Neural progenitor cell (in vitro differentiated cells): ENCODE measurements around the gene NTM. TPM values are rescaled to one million over a fixed set of nuclear protein-coding genes. Genes with fewer than 3 reads are reported as not detected.

Experiments used
- DNase-seq: peaks from one replicate; pipeline ENCODE4 v3.0.0-alpha.2; 2016; ENCODE audit warnings: low spot score
- H2AFZ ChIP-seq: fragments of 200-600 bp; sonication (generic); replicated peaks from 2 replicates; pipeline ENCODE4 v1.6.1; 2016; ENCODE audit warnings: antibody characterized with exemption
- H3F3A ChIP-seq: fragments of 200-600 bp; sonication (generic); 2 replicates; pipeline ENCODE4 v1.6.1; 2016; ENCODE audit warnings: antibody characterized with exemption, low read depth
- H3K27ac ChIP-seq: fragments of 200-600 bp; sonication (generic); 2 replicates; pipeline ENCODE4 v1.5.1; 2016; ENCODE audit warnings: mild to moderate bottlenecking
- H3K27me3 ChIP-seq: fragments of 200-600 bp; sonication (generic); 2 replicates; pipeline ENCODE4 v1.6.1; 2016; ENCODE audit warnings: mild to moderate bottlenecking, moderate library complexity
- H3K36me3 ChIP-seq: fragments of 200-600 bp; sonication (generic); 2 replicates; pipeline ENCODE4 v1.5.1; 2016
- H3K4me1 ChIP-seq: fragments of 200-600 bp; sonication (generic); 2 replicates; pipeline ENCODE4 v1.6.1; 2016; ENCODE audit warnings: mixed run types
- H3K4me2 ChIP-seq: fragments of 200-600 bp; sonication (generic); 2 replicates; pipeline ENCODE4 v1.6.1; 2016
- H3K4me3 ChIP-seq: fragments of 200-600 bp; sonication (generic); 2 replicates; pipeline ENCODE4 v1.5.1; 2016
- H3K79me2 ChIP-seq: fragments of 200-600 bp; sonication (generic); 2 replicates; pipeline ENCODE4 v1.6.1; 2016; ENCODE audit warnings: low read depth
- H3K9ac ChIP-seq: fragments of 200-600 bp; sonication (generic); 2 replicates; pipeline ENCODE4 v1.6.1; 2016
- H3K9me3 ChIP-seq: fragments of 200-600 bp; sonication (generic); 2 replicates; pipeline ENCODE4 v1.5.1; 2016; ENCODE audit warnings: low read depth
- H4K20me1 ChIP-seq: fragments of 200-600 bp; sonication (generic); 2 replicates; pipeline ENCODE4 v1.6.1; 2016; ENCODE audit warnings: low read depth
- H3K27ac Mint-ChIP-seq: 3 replicates; pipeline ENCODE4 v1.8.0; 2021; ENCODE audit warnings: mixed read lengths
- H3K27me3 Mint-ChIP-seq: 2 replicates; pipeline ENCODE4 v1.8.0; 2022; ENCODE audit warnings: low read depth, mild to moderate bottlenecking, inconsistent platforms, moderate library complexity, mixed read lengths; ENCODE audit not compliant: insufficient read depth
- H3K36me3 Mint-ChIP-seq: 3 replicates; pipeline ENCODE4 v1.8.0; 2021; ENCODE audit warnings: mixed read lengths
- H3K4me1 Mint-ChIP-seq: 3 replicates; pipeline ENCODE4 v1.8.0; 2021; ENCODE audit warnings: mixed read lengths
- H3K4me3 Mint-ChIP-seq: 3 replicates; pipeline ENCODE4 v1.8.0; 2021; ENCODE audit warnings: mild to moderate bottlenecking, moderate library complexity, mixed read lengths
- H3K9me3 Mint-ChIP-seq: 3 replicates; pipeline ENCODE4 v1.8.0; 2020; ENCODE audit warnings: mixed read lengths
- EZH2 ChIP-seq: fragments of 200-600 bp; sonication (generic); IDR thresholded peaks from 2 replicates; pipeline ENCODE4 v1.6.1; 2017; ENCODE audit warnings: antibody characterized with exemption, mild to moderate bottlenecking, moderate library complexity
- EZH2phosphoT487 ChIP-seq: fragments of 200-600 bp; sonication (generic); IDR thresholded peaks from 2 replicates; pipeline ENCODE4 v1.6.1; 2017; ENCODE audit warnings: antibody characterized with exemption
- total RNA-seq: library from RNA; depleted of rRNA; stranded (reverse); fragments of >200 nt; gene quantifications from 2 replicates; pipeline ENCODE4 v1.2.3, GENCODE V29; 2015; ENCODE audit warnings: low replicate concordance
- TF ChIP-seq, protein P1 (sequence below): fragments of 200-600 bp; sonication (generic); IDR thresholded peaks from 2 replicates; pipeline ENCODE4 v1.5.1; 2017; ENCODE audit warnings: antibody characterized with exemption, mild to moderate bottlenecking

Gene NTM
- total RNA-seq, 1 donor from 2014 or later: 4.3 TPM

GRCh38 chr11:131867457-131868257, 497.2 kb downstream of the NTM start:
- no peaks in the 10 kb centered on the region for H3K36me3 Mint-ChIP-seq
- H3K27ac Mint-ChIP-seq: peak overlapping the region; percentile 9
- no peaks in the 10 kb centered on the region for H3K79me2 ChIP-seq
- no peaks in the 10 kb centered on the region for H3K9me3 Mint-ChIP-seq
- H3K36me3 ChIP-seq: no peaks in the 10 kb centered on the region
- H3K4me1 Mint-ChIP-seq: peaks cover 35% of the 10 kb centered on the region
- H3K9ac ChIP-seq: no peak overlapping the region
- H3K9me3 ChIP-seq: no peaks in the 10 kb centered on the region
- no peak overlapping the region for H3K27ac ChIP-seq
- H2AFZ ChIP-seq: peak overlapping the region; percentile 77
- peaks cover 43% of the 10 kb centered on the region for H3F3A ChIP-seq
- H3K4me3 Mint-ChIP-seq: no peak overlapping the region
- H3K27me3 Mint-ChIP-seq: peaks cover 4% of the 10 kb centered on the region
- TF ChIP-seq, protein P1, sequence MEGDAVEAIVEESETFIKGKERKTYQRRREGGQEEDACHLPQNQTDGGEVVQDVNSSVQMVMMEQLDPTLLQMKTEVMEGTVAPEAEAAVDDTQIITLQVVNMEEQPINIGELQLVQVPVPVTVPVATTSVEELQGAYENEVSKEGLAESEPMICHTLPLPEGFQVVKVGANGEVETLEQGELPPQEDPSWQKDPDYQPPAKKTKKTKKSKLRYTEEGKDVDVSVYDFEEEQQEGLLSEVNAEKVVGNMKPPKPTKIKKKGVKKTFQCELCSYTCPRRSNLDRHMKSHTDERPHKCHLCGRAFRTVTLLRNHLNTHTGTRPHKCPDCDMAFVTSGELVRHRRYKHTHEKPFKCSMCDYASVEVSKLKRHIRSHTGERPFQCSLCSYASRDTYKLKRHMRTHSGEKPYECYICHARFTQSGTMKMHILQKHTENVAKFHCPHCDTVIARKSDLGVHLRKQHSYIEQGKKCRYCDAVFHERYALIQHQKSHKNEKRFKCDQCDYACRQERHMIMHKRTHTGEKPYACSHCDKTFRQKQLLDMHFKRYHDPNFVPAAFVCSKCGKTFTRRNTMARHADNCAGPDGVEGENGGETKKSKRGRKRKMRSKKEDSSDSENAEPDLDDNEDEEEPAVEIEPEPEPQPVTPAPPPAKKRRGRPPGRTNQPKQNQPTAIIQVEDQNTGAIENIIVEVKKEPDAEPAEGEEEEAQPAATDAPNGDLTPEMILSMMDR: peak; percentile 81
- TF ChIP-seq EZH2: no peak
- peaks cover 59% of the 10 kb centered on the region for H3K4me1 ChIP-seq
- peak overlapping the region; percentile 48 for H3K4me2 ChIP-seq
- peak; percentile 84 for DNase-seq
- no peaks in the 10 kb centered on the region for H3K27me3 ChIP-seq
- no peaks in the 10 kb centered on the region for H4K20me1 ChIP-seq
- no peak overlapping the region for H3K4me3 ChIP-seq

GRCh38 chr11:131868629-131869507, 498.5 kb downstream of the NTM start:
- TF ChIP-seq, protein P1: no peak
- TF ChIP-seq EZH2phosphoT487 (no peak), EZH2 (no peak)
- Histone ChIP-seq H4K20me1 (no peaks in the 10 kb centered on the region), H3K4me2 (no peak overlapping the region), H3K4me3 (no peak overlapping the region), H3K27me3 (no peaks in the 10 kb centered on the region), H3K4me1 (peaks cover 54% of the 10 kb centered on the region), H3K27ac (no peak overlapping the region), H3K9me3 (no peaks in the 10 kb centered on the region), H3K9ac (no peak overlapping the region), H2AFZ (peak overlapping the region; percentile 77), H3K79me2 (no peaks in the 10 kb centered on the region), H3F3A (peaks cover 35% of the 10 kb centered on the region), H3K36me3 (no peaks in the 10 kb centered on the region)
- H3K27me3 Mint-ChIP-seq: peaks cover 9% of the 10 kb centered on the region
- H3K27ac Mint-ChIP-seq: peak overlapping the region; percentile 6
- H3K4me1 Mint-ChIP-seq: peaks cover 32% of the 10 kb centered on the region
- no peak overlapping the region for H3K4me3 Mint-ChIP-seq
- no peaks in the 10 kb centered on the region for H3K9me3 Mint-ChIP-seq
- no peaks in the 10 kb centered on the region for H3K36me3 Mint-ChIP-seq
- no peak for DNase-seq

DNA sequence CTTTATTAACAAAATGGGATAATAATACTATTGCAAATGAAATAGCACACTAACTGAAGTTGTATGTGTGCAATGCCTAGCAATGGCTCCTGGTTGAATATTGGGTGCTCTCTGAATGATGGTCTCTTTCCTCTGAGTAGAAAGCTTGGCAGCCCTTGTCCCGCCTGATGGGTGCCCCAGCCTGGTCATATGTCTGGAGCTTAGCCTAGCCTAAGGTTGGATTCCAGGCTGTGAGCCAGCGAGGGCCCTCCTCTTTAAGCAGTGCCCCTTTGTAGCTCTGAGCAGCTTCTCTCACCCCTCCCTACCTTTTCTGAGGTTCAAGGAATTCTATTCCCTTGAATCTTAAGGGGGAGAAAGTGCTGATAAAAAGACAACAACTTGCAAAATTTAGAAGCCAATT, 499.9 kb downstream of the NTM start:
- no peaks in the 10 kb centered on the region for H3K9me3 ChIP-seq
- no peaks in the 10 kb centered on the region for H3K27me3 ChIP-seq
- peaks cover 41% of the 10 kb centered on the region for H3K4me1 ChIP-seq
- H3K79me2 ChIP-seq: no peaks in the 10 kb centered on the region
- H3F3A ChIP-seq: peaks cover 28% of the 10 kb centered on the region
- H3K36me3 Mint-ChIP-seq: no peaks in the 10 kb centered on the region
- H2AFZ ChIP-seq: no peak overlapping the region
- H3K9ac ChIP-seq: no peak overlapping the region
- no peak overlapping the region for H3K4me2 ChIP-seq
- no peak overlapping the region for H3K27ac Mint-ChIP-seq
- no peak overlapping the region for H3K4me3 ChIP-seq
- H3K9me3 Mint-ChIP-seq: no peaks in the 10 kb centered on the region
- H4K20me1 ChIP-seq: no peaks in the 10 kb centered on the region
- H3K4me3 Mint-ChIP-seq: no peak overlapping the region
- H3K27me3 Mint-ChIP-seq: peaks cover 9% of the 10 kb centered on the region
- no peaks in the 10 kb centered on the region for H3K36me3 ChIP-seq
- H3K27ac ChIP-seq: no peak overlapping the region
- no peak for TF ChIP-seq EZH2
- TF ChIP-seq, protein P1: no peak
- no peak for TF ChIP-seq EZH2phosphoT487
- DNase-seq: no peak
- peaks cover 34% of the 10 kb centered on the region for H3K4me1 Mint-ChIP-seq
